Superior temporal gyrus (tissue), 1 donor: ENCODE data around the gene DMBT1.
A peak's percentile ranks its signal among the peaks of the same experiment; 100 is the strongest.
"Not testable (repeated sequence)": the region's sequence is repeated elsewhere in the genome, so short reads cannot be mapped to it uniquely, and the experiment has no call there.

Experiments
- DNase-seq: peaks from one replicate; pipeline ENCODE4 v3.0.0-alpha.2; 2016; ENCODE audit errors: extremely low spot score

DMBT1 gene

DNA sequence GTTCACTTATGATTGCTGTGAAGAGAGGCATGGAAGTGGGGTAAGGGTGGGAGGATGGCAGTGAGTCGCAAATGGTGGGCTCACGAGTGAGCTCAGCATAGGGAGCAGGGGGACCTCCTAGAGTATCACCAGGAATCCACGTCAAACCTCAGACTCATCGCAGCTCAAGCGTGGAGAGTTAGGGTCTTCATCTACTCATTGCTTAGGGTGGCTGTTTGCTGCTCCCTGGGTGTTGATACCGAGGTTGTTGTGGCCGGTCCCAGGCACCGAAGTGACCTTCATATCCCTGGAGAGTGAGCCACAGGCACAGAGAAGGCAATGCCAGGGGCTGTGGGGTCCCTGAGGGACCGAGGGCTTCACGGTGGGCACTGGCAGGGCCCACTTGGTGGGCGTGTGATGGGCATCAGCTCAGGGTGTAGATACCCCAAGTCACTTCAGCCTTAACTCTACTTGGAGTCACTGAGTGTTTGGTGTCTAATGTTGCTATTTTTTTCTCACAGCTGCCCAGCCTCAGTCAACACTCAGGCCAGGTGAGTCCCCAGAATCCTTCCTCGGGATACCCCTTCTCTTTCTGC, 16.8 kb downstream of the DMBT1 start:
- no peak for DNase-seq

DNA sequence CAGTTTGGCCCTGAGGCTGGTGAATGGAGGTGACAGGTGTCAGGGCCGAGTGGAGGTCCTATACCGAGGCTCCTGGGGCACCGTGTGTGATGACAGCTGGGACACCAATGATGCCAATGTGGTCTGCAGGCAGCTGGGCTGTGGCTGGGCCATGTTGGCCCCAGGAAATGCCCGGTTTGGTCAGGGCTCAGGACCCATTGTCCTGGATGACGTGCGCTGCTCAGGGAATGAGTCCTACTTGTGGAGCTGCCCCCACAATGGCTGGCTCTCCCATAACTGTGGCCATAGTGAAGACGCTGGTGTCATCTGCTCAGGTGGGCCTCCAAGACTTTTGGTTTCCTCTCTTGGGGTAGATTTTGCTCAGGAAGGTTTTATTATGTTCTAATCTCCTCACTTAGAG, 25.5 kb downstream of the DMBT1 start:
- DNase-seq = not testable (repeated sequence)

DNA sequence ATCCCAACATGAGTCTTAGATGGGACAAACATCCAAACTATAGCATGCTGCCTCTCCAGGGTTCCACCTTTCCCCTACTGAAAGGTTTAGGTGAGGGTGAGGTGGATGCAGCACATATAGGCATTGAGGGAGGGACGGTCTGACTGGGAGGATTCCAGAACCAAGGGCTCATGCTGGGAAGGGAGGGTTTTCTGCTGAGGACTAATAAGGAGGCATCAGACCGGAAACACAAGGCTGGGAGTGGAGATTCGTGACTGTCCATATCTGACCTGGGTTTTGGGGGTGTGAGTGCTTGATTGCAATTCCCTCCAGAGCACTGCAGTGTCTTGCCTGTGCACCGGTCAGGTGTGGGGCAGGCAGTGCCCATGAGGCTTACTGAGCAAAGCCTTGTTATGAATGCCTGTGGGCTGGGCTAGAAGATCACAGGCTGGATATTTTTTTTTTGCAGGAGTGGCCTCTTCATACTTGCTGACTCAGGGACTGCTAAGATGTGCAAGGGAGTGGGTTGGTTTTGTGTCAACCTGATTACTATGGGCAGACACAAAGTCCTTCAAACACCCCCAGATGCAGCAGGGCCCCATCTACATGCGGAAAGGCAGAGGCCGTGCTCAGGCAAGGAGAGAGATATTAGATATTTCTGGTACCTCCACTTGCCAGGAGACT, 26.7 kb downstream of the DMBT1 start:
- DNase-seq = no peak

DNA sequence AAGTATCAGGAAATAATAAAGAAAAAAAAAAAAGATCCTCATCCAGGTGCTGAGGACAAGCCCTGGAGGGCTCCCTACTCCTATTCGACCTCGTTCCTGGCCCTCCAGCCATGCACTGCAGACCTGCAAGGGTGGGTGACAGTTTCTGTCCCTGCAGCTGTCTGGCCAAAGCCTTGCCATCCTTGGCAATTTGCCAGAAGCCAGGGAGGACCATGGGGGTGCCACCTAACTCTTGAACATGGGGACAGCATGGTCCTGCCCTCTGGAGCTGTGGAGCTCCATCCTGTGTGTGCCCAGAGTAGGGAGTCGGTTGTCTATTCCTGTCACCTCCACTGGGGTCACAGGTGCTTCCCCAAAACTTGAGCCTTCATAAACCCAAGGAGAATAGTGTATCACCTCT, 27.8 kb downstream of the DMBT1 start:
- DNase-seq = no peak

DNA sequence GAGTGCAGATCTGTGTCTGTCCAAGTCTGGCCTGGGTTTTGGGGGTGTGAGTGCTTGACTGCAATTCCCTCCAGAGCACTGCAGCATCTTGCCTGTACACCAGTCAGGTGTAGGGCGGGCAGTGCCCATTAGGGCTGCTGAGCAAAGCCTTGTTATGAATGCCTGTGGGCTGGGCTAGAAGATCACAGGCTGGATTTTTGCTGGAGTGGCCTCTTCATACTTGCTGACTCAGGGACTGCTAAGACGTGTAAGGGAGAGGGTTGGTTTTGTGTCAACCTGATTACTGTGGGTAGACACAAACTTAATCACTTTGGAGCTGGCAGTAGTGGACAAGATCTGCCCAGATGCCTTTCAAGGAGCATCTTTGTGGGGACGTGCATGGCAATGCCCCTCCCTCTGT, 29.6 kb downstream of the DMBT1 start:
- DNase-seq = no peak

DNA sequence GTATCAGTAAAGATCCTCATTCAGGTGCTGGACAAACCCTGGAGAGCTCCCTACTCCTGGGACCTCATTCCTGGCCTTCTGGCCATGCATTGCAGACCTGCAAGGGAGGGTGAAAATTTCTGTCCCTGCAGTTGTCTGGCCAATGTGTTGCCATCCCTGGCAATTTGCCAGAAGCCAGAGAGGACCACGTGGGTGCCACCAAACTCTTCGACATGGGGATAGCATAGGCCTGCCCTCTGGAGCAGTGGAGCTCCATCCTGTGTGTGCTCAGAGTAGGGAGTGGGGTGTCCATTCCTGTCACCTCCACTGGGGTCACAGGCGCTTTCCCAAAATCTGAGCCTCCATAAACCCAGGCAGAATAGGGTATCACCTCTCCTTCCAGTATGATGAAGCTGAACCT, 31.2 kb downstream of the DMBT1 start:
- DNase-seq = no peak

DNA sequence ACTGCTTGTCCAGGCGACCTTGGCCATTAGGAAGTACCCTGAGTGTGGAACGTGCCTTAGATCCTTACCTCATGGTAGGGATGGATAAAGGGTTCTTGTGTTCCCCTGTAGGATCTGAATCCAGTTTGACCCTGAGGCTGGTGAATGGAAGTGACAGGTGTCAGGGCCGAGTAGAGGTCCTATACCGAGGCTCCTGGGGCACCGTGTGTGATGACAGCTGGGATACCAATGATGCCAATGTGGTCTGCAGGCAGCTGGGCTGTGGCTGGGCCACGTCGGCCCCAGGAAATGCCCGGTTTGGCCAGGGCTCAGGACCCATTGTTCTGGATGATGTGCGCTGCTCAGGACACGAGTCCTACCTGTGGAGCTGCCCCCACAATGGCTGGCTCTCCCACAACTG, 31.6 kb downstream of the DMBT1 start:
- no peak for DNase-seq

DNA sequence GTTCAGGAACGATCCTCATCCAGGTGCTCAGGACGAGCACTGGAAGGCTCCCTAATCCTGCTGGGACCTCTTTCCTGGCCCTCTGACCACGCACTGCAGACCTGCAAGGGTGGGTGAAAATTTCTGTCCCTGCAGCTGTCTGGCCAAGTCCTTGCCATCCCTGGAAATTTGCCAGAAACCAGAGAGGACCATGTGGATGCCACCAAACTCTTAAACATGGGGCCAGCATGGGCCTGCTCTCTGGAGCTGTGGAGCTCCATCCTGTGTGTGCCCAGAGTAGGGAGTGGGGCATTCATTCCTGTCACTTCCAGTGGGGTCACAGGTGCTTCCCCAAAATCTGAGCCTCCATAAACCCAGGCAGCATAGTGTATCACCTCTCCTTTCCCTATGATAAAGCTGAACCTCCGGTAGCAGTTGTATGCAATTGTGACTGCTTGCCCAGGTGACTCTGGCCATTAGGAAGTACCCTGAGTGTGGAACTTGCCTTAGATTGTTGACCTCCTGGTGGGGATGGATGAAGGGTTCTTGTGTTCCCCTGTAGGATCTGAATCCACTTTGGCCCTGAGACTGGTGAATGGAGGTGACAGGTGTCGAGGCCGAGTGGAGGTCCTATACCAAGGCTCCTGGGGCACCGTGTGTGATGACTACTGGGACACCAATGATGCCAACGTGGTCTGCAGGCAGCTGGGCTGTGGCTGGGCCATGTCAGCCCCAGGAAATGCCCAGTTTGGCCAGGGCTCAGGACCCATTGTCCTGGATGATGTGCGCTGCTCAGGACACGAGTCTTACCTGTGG, 57.1 kb downstream of the DMBT1 start:
- no peak for DNase-seq

DNA sequence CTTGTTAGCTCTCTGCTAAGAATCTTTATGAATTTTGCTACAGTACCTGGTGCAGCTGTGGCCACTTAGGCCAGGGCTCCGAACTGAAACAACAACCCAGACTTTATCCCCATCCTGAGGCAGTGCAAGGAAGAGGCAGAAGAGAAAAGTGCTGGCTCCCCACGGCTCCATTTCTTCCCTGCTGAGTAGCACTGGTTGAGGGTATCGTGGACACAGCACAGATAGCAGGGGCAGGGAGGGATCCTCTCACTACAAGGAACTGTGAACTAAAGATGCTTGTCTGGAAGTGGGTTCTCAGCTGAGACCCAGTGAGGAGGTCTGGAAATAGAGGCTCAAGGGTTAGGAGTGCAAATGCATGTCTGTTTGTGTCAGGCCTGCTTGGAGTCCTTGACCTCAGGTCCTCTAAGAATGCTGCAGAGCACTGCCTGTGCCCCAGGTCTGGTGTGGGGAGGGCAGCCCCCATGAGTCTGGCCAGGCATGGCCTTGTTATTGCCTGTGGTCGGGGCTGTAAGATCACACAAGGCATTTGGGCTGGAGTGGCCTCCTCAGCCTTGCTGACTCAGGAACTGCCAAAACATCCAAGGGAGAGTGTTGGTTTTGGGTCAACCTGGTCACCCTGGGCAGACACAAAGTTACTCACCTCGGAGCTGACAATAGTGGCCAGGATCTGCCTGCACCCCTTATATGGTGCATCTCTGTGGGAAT, 58.1 kb downstream of the DMBT1 start:
- DNase-seq = no peak

DNA sequence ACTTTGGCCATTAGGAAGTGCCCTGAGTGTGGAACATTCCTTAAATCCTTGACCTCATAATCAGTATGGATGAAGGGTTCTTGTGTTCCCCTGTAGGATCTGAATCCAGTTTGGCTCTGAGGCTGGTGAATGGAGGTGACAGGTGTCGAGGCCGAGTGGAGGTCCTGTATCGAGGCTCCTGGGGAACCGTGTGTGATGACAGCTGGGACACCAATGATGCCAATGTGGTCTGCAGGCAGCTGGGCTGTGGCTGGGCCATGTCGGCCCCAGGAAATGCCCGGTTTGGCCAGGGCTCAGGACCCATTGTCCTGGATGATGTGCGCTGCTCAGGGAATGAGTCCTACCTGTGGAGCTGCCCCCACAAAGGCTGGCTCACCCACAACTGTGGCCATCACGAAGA, 60.4 kb downstream of the DMBT1 start:
- DNase-seq = not testable (repeated sequence)

DNA sequence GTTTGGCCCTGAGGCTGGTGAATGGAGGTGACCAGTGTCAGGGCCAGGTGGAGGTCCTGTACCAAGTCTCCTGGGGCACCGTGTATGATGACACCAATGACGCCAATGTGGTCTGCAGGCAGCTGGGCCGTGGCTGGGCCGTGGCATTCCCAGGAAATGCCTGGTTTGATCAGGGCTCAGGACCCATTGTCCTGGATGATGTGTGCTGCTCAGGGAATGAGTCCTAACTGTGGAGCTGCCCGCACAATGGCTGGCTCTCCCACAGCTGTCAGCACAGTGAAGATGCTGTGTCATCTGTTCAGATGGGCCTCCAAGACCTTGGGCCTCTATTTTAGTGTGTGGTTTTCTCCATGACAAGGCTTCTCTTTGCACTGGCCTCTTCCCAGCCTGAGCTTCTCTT, 64.0 kb downstream of the DMBT1 start:
- DNase-seq = no peak

DNA sequence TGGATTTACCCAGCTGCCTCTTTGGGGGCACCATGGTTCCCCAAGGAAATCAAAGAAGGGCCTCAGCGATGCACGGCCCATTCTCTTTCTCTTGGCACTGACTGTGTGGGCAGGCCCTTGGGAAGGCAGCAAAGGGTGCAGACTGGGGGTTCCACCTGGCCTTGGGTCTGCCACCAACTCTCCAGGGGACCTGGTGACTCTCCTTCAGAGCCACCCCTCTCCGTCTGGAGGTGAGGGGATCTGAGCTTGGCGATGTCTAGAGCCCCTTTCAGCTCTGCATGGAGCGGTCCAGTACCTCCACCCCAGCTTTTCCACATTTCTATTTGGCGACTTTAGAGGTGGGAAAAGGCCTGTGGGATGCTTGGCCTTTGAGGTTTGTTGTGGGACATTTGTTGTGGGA, 70.0 kb downstream of the DMBT1 start:
- DNase-seq = no peak

DNA sequence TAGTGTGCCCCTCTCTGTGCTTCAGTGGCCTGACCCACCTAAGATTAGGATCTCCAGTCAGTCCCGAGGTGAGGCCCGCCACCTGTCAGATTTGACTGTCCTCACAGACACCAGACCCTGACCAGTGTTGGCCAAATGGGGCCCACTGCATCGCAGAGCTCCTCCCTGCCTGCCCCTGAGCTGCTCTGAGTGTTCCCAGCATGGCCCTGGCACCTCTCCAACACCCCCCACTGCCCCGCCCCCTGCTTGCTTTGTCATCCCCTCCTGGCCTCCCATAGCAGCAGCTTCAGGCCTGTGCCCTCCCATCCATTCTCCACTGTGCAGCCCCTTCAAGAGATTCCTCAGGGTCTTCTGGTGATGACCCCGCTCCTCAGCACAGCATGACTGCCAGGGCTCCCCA, 71.5 kb downstream of the DMBT1 start:
- DNase-seq = no peak

DNA sequence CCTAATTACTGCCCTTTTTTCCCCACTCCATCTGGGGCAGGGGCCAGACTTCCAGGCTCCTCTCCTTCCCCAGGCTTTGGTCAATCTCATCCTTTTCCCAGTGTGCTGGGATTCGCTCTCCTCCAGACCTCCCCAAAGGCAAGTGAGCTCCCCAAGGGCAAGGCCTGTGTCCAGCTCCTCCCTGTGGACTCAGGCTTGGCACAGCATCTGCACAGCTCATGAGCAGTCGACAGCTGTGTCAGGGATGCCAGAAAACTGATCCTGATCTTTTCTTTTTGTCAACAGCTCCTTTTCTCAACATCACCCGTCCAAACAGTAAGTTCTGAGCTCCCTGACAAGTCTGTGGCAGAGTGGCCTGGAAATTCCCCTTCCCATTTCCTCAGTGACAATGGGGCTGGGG, 72.0 kb downstream of the DMBT1 start:
- no peak for DNase-seq

DNA sequence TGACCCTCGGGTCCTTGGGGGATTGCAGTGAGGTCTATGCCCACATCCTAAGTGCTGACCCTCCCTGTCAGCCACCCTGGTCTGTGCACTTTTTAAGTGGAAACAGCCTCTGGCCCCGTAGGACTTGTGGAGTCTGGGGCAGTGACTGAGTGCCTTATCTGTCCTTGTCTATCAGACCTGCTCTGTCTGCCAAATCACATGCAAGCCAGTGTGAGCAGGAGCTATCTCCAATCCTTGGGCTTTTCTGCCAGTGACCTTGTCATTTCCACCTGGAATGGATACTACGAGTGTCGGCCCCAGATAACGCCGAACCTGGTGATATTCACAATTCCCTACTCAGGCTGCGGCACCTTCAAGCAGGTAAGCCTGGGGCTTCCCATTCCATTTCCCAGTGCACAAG, 76.4 kb downstream of the DMBT1 start:
- DNase-seq = no peak

DNA sequence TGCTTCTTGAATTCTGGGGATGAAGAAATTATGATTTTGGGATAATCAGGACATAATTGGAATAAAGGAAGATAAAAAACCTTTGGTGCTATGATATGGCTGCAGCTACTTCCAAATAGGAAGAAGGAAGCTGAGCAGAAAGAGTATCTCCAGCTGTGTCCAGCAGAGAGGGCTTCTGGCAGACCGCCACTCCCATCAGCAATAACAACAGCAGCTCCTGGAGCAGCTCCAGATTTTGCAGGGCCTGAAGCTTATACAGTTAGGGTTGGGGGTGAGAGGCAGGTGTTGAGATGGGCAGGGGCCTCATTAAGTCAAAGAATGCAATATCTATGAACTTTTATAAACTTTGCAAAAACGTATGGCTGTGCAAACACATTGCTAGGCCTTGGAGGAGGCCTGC, 76.8 kb downstream of the DMBT1 start:
- peak; percentile 30 for DNase-seq

DNA sequence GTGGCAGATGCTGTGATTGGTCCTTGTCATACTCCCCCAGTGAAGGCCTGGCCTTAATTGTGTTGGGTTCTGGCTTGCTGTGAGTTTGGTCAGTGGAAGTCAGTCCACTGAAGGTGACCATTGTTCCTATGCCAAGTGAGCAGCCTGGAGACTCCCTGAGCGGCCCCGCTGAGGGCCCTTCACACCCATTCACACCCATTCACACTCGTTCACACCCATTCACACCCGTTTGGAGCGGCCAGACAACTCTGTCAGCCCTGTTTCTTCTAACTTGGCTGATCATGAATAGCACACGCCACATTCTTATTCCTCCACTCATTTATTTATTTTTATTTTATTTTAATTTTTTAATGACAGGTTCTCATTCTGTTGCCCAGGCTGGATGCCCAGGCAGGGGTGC, 77.6 kb downstream of the DMBT1 start:
- DNase-seq = no peak

DNA sequence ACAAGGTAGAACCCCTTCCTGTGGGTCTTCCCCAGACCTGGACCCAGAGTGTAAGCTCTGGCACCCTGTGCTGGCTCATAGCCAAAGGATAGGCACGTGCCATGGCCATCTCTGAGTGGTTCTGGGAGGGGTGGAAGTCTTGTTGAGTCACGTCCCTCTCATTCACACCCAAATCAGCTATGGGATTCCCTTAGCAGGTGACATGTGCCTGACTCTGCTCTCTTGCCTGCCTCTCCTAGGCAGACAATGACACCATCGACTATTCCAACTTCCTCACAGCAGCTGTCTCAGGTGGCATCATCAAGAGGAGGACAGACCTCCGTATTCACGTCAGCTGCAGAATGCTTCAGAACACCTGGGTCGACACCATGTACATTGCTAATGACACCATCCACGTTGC, 79.2 kb downstream of the DMBT1 start:
- no peak for DNase-seq

DNA sequence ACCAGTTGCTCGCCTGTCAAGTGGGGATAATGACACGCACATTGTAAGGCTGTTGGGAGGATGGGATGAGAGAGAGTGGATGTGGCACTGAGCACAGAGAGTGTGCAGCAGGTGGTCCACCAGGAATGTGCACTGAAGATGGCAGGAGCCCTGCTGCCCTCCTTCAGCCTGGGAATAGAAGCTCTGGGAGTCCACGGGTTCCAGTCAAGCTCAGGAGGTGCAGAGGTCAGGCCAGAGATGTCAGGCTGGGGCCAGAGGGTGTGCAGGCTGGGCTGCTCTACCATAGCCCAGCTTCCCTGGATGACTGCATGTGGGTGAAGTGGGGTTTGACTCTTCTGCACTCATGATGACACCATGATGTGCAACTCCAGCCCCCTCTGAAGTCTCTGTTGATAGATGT, 80.4 kb downstream of the DMBT1 start:
- no peak for DNase-seq

DNA sequence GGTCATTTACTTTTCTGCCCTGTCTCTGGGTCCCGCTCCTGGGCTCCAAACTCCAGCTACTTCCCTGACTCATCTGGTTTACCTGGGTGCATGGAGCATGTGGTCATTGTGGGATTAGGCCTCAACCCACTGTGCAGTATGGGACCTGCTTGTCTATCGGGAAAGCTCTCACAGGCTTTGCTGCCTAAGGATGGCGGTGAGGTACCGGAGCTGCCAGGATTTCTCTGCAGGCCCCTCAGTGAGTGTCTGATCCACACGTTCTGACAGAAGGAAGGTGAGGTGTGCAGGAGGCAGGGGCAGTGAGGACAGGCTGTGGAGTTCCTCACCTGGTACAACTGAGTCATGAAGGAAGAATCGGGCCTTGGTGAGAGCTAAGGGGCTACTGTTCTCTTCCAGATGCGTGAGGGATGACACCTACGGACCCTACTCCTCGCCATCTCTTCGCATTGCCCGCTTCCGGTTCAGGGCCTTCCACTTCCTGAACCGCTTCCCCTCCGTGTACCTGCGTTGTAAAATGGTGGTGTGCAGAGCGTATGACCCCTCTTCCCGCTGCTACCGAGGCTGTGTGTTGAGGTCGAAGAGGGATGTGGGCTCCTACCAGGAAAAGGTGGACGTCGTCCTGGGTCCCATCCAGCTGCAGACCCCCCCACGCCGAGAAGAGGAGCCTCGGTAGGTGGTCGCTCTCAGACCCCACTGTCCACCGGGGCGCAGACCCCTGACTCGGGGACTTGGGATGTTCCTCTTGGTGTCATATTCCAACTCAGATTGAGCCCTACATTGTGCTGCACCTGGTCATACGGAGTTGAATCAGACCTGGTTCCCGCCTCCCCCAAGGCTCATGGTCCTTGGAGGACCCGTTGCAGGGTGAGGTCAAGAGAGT, 82.4 kb downstream of the DMBT1 start:
- DNase-seq = no peak

DNA sequence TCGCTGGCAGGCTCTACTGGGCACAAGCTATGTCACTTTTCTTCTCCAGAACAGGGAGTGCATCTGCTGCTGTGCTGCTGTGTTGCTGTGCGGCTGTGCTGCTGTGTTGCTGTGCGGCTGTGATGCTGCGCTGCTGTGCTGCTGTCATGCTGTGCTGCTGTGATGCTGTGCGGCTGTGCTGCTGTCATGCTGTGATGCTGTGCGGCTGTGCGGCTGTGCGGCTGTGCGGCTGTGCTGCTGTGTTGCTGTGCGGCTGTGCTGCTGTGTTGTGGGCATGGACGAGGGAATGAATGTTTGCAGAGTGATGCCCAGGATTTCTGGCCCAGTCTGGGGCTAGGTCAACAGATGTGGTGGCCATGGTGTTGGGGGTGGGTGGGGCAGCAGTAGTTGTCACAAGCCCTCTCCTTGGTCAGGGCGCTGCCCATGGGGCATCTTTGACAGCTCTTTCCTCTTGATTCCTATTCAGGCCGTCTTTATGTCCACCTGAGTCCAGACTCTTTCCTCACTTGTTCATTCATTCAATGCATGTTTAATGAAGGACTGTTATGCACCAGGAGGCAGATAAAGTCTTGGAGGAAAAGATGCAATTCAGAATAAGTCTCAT, 83.5 kb downstream of the DMBT1 start:
- no peak for DNase-seq
